Stimulated activated naive CD4-positive, alpha-beta T cell (primary cell): ENCODE results near the gene TBC1D22A.
"Not testable (repeated sequence)": the region's sequence is repeated elsewhere in the genome, so short reads cannot be mapped to it uniquely, and the experiment has no call there.

ENCODE experiments used
- DNase-seq, 6 experiments: peaks; one replicate each; lab custom pipeline; 2025; lab: John Stamatoyannopoulos, UW

The TBC1D22A gene

DNA sequence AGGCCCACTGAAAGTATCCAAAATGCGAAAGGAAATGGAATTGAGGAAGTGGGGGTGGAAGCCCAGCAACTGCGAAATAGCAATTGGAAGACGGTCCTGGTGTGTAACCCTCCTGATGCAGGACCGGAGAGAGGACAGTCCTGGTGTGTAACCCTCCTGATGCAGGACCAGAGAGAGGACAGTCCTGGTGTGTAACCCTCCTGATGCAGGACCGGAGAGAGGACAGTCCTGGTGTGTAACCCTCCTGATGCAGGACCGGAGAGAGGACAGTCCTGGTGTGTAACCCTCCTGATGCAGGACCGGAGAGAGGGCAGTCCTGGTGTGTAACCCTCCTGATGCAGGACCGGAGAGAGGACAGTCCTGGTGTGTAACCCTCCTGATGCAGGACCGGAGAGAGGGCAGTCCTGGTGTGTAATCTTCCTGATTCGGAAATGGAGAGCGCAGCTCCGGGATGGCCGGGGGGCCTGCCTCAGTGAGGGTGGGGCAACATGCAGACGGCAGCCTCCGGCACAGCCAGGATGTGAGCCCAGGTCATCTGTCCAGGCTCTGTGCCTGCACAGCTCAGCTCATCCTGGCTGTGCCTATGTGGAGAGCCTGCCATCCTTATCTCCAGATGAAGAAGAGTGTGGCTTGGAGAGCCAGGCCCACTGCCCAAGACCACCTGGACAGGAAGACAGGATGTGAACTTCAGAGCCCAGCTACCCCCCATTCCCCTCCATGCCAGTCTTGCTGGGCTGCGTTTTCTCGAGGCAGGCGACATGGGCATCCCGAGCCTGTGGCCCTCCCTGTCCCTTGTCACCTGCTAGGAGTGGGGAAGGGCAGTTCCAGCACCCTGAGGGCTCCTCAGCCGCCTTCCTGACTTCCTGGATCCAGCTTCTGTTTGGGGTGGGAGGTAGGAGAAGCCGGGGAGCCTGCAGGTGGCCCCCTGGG, 408.3 kb downstream of the TBC1D22A start:
- DNase-seq, result not testable (repeated sequence)

DNA sequence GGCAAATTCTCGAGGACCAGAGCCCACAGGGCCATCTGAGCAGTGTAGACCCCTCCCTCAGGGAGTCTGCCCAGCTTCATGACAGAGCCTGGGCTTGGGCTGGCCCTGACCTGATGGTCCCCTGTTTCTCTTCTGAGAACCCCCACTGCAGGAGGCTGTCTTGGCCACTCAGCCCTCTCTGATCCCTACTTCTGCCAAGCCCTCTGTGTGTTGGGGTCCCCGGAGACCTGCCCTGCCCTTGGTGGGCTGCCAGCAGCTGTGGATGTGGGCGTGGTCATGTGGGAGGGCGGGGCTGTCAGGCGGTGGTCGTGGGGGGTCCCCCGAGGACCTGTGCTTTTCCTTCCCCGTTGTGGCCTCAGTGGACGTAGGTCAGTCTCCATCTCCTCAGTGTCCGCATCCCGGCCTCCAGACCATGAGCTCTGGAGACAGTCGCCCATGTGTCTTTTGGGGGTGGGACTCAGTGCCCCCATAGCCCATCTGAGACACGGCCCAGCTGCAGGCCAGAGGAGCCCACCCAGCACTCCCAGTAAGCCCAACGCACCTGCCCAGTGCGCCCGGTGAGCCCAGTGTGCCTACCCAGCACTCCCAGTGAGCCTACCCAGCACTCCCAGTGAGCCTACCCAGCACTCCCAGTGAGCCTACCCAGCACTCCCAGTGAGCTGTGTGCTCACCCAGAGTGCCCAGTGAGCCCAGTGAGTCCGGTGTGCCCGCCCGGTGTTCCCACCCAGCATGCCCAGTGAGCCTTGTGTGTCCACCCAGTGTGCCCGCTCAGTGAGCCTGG, 409.2 kb downstream of the TBC1D22A start:
- DNase-seq, result no peak

DNA sequence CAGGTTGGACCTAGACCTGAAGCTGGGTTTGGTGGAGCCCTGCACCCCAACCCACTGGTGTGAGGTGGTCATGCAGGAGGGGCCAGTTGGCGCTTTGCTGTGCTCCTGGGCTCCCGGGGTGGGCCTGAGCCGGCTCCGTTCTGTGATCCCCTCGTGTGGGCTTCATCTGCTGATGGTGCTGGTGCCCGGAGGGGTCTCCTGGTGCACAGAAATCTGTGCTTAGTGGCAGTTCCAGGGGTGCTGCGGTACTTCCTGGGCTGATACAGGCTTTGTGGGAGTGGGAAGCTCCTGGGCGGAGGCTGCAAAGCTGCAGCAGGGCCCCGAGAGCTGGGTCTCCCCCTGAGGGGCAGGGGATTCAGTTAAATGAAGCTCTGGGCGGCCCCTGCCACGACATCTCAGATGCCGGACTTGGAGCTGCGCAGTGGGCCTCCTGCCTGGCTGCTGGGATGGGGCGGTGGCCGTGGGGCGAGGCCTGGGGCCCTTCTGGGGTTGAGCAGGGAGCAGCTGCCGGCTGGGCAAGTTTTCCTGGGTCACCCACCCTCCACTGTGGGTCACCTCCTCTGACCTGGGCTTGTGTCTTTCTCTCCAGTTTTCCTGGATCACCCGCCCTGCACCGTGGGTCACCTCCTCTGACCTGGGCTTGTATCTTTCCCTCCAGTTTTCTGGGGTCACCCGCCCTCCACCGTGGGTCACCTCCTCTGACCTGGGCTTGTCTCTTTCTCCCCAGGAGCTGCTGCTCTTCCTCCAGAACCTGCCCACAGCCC, 410.5 kb downstream of the TBC1D22A start:
- no peak for DNase-seq

DNA sequence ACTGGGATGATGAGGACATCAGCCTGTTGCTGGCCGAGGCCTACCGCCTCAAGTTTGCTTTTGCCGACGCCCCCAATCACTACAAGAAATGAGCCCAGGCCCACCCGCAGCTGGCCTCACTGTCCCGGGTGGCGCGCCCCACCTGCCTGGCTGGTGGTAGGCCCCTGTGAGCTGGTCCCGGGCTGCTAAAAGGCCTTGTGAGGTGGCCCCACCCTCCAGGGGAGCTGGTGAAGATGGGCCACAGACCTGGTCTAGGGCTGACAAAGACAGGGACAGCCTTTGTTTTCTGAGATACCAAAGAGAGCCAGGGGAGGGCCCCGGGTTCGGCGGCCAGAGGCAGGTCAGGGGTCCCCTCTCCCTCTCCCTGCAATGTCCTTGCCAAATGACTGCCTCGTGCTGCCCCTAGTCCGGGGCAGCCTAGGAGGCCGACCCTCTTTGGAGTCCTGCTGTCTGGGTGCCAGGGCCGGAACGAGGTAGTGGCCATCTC, 411.1 kb downstream of the TBC1D22A start:
- DNase-seq, result no peak

DNA sequence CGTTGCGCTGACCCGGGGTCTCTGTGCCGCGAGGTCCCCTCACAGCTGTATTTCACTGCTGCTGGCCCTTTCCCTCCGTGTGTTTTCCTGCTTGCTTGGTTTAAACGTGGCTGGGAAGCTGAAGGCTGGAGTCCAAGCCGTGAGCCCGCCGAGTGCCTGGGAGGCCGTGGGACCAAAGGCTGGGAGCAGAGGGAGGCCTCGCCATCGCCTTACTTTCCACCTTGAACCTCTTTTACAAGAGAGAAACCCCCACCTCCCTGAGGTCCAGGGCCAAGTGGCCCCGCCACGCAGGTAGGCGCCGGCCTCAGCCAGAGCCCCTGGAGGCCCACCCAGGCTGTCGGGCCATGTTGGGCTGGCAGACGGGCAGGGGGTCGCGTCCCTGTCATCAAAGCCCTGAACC, 411.6 kb downstream of the TBC1D22A start:
- DNase-seq, result no peak

DNA sequence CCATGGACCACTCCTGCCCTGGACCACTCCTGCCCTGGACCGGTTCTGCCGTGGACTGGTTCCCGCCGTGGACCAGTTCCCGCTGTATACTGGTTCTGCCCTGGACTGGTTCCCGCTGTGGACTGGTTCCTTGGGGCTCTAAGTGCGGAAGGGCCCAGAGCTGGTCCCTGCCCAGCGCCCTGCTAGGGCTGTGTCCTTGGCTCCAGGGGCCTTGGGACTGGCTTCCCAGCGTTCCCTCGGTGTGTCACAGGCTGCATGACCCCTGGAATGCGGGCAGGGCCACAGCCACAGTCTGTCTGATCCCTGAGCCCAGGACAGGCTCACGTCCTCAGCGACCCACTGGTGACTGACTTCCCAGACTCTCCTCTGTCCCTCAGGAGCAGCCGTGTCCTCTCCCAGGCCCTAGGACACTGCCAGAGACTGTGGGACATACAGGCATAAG, 412.2 kb downstream of the TBC1D22A start:
- DNase-seq, result no peak

DNA sequence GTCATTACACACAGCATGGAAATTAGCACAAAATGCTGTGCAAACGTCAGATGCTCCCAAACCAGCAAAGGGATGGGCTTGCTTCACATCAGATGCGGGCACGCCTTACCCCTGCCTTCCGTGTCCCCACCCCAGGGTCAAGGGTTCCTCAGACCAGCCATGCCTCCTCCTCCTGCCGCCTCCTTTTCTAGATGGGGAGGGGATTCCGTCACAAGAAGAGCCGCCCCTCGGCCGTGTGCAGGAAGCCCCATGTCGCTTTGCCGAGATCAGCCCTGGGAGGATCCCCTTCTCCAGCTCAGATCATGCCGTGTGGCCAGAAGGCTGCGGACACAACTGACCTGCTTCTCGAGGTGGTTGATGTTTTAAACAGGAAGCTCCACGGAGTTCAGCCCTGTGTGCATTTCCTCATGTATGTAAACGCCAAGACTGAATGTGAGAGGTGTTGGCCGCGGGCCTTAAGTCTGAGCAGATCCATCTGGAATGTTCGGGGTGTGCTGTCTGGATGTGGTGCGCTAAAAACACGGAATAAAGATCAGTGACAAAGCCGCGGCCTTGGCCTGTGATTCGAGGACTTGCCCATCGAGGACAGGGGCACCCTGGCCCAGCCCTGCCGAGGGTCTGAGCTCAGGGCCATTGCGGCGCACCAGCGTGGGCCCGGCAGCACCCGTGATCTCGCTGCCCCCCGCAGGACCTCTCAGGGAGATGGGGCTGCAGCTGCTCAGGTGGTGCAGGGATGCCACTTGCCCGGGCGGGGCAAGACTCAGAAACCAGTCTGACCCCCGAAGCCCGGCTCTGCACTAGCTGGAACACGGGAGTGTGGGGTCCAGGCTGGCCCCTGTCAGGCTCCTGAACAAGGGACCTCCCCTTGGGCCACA, 412.9 kb downstream of the TBC1D22A start:
- DNase-seq, result no peak

DNA sequence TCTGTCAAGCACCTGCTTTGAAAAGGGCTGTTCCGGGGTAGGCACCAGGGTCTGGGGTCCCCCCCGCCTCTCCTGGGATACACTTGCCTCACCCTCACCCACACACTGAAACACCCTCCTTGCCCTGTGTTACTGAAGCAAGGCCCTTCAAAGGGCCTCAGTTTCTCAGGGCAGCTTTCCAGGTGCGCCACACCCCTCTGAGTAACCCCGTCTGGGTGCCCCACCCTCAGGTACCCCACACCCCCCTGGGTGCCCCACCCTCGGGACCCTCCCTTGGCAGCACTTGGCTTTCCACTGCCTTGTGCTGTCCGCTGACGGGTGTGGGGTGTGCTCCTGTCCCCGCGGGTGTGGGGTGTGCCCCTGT, 413.6 kb downstream of the TBC1D22A start:
- no peak for DNase-seq

DNA sequence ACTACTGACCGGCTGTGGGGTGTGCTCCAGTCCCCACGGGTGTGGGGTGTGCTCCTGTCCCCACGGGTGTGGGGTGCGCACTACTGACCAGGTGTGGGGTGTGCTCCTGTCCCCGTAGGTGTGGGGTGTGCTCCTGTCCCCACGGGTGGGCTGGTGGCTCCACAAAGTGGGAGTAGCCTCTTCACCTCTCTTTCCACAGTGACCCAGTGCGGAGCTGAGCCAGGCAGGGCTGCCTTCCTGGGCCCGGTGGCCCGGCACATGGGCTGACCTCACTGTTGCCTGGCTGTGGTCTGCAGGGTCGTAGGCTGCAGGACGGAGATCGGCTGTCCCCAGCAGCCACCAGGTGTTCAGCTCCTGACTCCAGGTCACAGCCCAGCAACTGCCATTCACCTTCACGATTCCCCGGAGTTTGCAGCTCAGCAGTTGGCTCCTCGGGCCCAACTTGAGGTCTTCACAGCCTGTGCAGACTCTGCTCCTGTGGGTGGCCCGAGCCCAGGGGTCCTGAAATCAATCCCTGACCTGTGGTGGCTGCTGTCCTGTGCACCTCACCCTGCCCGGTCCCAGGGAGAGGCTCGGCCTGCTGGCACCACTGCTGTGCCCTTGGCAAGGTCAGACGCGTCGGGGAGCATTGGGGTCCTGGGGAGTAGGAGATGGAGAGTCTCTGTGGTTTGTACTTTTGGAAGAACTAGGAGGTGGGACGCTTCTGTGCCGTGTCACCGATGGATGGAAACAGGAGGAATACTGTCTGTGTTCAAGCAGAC, 414.3 kb downstream of the TBC1D22A start:
- DNase-seq, result no peak

DNA sequence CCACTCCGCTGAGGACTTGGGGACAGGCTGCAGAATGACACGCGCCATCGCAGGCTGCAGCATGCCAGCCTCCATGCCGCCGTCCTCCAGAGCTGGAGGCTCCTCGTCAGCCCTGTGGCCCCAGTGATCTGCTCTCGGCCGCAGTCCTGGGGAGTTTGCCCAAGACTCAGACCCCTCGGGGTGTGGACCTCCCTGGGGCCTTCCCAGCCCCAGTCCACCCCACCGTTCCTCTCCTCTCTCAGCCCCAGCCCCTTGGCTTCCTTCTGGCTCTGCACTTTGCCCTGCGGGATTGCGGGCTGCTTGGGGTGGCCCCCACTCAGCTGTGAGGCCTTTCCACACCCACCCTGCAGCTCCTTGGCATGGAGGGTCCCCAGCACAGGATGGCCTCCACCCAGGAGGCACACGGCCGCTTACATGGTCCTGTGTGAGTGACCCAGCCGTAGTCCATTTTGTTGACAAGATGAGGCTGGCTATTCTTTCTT, 414.9 kb downstream of the TBC1D22A start:
- DNase-seq, result no peak

DNA sequence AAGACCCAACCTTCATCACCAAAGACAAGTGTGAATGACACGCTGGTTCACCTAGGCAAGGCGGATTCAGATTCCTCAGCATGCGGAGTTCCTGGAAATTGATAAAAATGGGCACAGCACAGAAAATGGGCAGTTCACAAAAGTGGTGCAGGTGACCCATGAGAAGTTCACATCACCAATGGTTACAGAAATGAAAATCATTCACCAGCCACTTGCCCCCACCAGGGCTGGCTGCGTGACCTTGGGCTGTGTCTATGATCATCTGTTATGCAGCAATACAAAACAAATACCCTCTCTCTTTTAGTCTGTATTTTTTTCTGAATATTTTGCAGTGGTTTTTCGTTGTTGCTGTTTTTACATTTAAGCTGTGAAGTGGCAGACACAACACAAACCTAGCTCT, 415.9 kb downstream of the TBC1D22A start:
- DNase-seq, result no peak

DNA sequence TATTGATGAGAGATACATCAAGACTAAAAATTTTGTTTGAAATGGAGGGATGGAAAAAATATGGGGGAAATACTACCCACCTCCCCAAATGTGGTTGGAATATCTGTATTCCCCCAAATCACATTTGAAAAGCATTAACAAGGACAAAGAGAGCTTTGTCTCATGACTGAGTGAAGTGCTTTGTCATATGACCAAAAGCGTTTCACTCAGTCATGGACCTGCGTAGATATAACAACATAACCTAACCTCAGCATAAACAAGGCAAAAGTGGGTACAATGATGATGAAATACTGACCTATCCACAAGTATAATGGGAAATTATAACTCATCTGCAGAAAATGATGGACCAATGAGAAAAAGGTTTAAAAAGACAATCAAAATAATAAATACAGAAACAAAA, 418.3 kb downstream of the TBC1D22A start:
- no peak for DNase-seq

DNA sequence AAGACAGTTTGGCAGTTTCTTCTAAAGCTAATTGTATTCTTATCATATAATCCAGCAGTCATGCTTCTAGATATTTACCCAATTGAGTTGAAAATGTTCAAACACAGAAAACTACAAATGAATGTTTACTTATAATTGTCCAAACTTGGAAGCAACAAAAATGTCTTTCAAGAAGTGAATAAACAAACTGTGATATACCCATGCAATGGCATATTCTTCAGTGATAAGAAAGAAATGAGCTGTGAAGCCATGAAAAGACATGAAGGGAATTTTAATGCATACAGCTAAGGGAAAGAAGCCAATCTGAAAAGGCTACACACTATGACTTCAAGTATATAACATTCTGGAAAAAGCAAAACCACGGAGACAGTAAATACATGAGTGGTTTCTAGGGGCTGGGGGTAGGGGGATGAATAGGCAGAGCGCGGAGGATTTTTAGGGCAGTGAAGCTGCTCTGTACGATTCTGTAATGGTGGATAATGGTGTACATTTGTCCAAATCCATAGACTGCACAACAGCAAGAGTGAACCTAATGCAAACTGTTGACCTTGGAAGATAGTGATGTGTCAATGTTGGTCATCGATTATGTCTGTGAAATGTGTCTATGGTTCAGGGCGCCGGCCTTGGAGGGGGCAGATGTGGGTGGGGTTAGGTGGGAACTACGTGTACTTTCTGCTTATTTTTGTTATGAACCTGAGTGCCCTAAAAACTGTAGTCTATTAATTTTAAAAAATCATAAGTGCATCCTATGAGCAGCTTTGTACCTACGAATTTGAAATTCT, 424.9 kb downstream of the TBC1D22A start:
- DNase-seq, result no peak

DNA sequence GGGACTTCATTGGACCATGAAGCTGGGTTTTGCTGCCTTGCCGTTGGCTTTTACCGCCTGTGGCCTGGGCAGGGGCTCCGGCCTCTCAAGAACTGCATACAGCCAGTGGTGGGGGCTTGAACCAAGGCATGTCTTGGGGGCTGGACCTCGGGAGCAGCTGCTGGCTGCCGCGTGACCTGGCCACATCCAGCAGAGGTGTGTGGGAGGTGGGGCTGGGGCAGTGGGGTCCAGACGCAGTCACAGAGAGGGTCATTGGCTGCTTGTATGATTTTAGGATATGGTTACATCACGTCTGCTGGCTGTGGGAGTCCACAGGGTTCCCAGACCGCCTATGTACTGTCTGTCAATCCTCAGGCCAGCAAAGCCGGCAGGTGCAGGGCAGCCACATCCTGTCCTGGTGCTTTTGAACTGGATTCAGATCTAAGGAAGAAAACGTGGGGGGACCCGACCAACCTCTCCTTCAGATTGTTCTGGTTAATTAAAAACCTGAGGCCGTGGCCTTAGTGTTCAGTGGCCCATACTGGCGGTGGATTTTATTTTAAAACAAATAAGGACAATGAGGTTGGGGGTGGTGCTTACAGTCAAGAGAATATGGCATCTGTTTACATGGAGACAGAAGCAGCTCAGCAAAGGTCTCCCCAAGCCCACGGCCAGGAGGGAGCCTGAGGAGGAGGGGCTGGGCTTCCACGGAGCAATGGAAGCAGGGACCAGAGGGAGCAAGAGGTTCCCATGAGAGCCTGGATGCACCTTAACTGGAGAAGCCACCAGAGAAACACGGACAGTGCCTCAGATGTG, 426.0 kb downstream of the TBC1D22A start:
- DNase-seq, result no peak

DNA sequence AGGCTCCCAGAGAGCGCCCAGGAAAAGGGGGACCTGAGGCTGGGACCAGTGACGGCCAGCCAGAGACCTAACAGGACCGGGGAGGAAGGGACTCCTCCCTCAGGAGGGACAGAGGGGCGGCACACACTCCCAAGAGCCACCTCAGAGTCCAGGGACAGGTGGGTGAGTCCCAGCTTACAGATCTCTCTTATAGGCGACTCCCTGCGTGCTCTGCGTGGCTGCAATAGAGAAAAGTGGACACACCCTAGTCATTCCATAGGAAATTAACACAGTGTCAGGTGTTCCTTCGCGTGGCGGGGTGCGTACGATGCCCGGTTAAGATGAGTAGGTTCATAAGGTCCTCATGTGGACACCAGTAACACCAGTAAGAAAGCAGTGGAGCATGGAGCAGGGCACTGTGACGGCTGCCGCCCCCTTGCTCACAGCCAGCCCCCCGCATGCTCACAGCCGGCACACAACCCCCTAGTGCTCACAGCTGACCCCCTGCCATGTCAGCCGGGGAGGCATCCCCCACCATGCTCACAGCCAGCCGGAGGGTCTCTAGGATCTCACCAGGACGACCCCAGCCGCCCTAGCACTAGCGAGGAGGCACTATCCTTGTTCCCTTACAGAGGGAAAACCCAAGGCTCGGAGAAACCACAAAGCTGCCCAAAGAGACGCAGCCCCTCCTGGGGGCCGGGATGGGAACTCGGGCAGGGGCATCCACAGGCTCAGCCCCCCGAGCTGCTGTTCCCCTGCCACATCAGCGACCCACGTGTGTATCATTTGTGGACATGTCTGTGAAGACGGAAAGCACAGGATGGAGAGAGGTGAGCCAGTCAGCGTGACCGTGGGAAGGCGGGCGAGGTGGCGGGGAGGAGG, 426.8 kb downstream of the TBC1D22A start:
- DNase-seq, result no peak

DNA sequence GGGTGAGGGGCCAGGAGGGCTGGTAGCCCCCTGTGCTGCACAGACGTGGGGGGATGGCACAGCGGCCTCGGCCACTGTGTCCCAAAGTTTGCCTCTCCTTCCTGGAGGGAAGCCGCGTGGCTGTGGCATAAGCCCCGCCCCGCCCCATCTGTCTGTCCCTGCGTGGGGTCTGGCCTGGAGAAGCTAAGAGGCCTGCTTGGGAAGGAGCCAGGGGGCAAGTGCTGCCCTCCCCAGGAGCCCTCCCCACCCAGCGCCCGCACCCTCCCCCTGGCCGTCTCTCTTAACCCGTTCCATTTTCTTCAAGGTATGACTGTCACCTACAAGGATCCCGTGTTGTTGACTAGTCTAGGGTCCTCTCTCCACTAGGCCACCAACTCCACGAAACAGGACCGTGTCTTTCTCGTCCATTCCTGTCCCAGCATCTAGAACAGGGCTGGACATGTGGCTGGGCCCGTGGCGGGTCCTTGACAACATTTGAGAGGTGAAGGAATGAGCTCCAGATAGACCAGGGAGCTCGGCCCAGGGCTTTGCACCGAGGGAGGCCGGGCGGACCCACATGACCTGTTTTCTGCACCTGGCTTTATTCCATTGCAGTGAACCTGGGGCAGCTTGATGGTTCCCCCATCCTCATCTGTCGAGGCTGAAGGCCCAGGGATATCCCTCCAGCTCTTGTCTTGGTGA, 428.0 kb downstream of the TBC1D22A start:
- no peak for DNase-seq
